HFF-Myc (cell line): ENCODE results near the gene SAFB.
A peak's percentile ranks its signal among the peaks of the same experiment; 100 is the strongest.

ENCODE experiments used
- DNase-seq: peaks from one replicate; pipeline ENCODE4 v3.0.0-alpha.2; 2011; ENCODE audit warnings: low read depth; ENCODE audit errors: extremely low read depth
- H3K4me3 ChIP-seq: replicated peaks from 2 replicates; pipeline ENCODE4 v1.5.1; 2011; ENCODE audit warnings: low read depth, mild to moderate bottlenecking, control low read depth, low read length
- CTCF ChIP-seq: IDR thresholded peaks from 2 replicates; pipeline ENCODE4 v1.5.1; 2012; ENCODE audit warnings: mild to moderate bottlenecking, low read depth, low read length, control low read depth; ENCODE audit errors: missing control alignments

SAFB gene

GRCh38 chr19:5625641-5626040 lies 2.8 kb downstream of the SAFB start:
- no peak for DNase-seq
- no peak for TF ChIP-seq CTCF
- peak overlapping the region; percentile 99 for H3K4me3 ChIP-seq

- no peak for TF ChIP-seq CTCF
- H3K4me3 ChIP-seq: no peak overlapping the region
- peak; percentile 40 for DNase-seq
Observed at GRCh38 chr19:5627395-5627904, 4.6 kb downstream of the SAFB start.

- H3K4me3 ChIP-seq: no peak overlapping the region
- TF ChIP-seq CTCF: no peak
- DNase-seq: no peak
Observed at GRCh38 chr19:5628461-5628860, 5.6 kb downstream of the SAFB start.

- H3K4me3 ChIP-seq: no peak overlapping the region
- TF ChIP-seq CTCF: no peak
- no peak for DNase-seq
Observed at GRCh38 chr19:5628919-5629481, 6.1 kb downstream of the SAFB start.

- DNase-seq: no peak
- TF ChIP-seq CTCF: no peak
- H3K4me3 ChIP-seq: no peak overlapping the region
Observed at GRCh38 chr19:5631567-5632240, 8.8 kb downstream of the SAFB start.

- TF ChIP-seq CTCF: no peak
- no peak for DNase-seq
- H3K4me3 ChIP-seq: no peak overlapping the region
Observed at GRCh38 chr19:5632241-5632612, 9.3 kb downstream of the SAFB start.

- no peak overlapping the region for H3K4me3 ChIP-seq
- no peak for TF ChIP-seq CTCF
- no peak for DNase-seq
Observed at GRCh38 chr19:5632657-5633056, 9.8 kb downstream of the SAFB start.
